Heart left ventricle (tissue), 13 donors: ENCODE measurements around the gene FDX2.

Experiments used
- POLR2A ChIP-seq, 2 donors: fragments of 450-650 bp; IDR thresholded peaks; one replicate each; pipeline ENCODE4 v1.6.1; 2017; ENCODE audit warnings: antibody characterized with exemption in 2 of 2, mild to moderate bottlenecking in 2 of 2, moderate library complexity in 2 of 2
- TF ChIP-seq, protein P1 (sequence below), 12 donors: fragments of 200-600 bp; sonication (generic) in 4 of 12; IDR thresholded peaks; one replicate each; pipeline versions ENCODE4 v1.5.0 to v1.8.0; 2018 to 2022; ENCODE audit warnings: antibody characterized with exemption in 12 of 12, mild to moderate bottlenecking in 5 of 12
- donor health status: ischemic (EF 13 %, LVEDD 7.1; RV severe dilation, severe dysfunction).
- donor health status: DM: no; HTN: yes; CAD: no.
- donor health status: DM: no; HTN: no; CAD: no.
- donor health status: ischemic (EF 25% LVEDD 6.9; RV normal size, moderate dysfunction).
- donor health status: ischemic (EF 25% LVEDD 5.7; RV mildly dilated, moderate dysfunction).
- donor health status: ischemic (EF 35%, LVEDD 5.7; RV mildly dilated, moderate dysfunction).
- donor health status: nonischemic (EF 11% LVEDD 7.7; RV severe dilation, severe dysfunction).
- donor health status: DM: yes; HTN: yes; CAD: no.
- donor health status: PGD.
- donor health status: ischemic (EF 29% LVEDD 5.4; RV normal size, mild dysfunction).
- donor health status: nonischemic (EF 23%, LVEDD 6.1; RV moderate dilation, normal function).

DNA sequence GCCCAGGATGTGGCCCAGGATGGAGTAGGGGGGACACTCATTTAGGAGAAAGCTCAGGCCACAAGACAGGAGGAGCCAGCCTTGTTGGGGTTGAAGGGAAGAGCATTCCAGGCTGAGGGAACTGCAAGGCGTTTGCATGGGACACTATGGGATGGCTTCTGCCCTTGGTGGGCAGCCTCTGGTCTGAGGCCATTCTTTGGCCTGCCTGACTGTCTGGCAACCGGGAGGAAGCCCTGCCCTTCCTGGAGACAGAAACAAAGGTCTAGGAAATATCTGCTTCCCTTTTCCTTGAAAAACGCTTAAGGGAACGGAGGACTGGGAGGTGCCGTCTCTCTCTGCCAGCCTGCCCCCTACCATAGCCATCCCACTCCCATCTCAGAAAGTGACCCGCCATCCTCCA lies 47.7 kb downstream of the FDX2 start:
- TF ChIP-seq POLR2A (IDR thresholded peaks at IDR 0.05): no peak
- TF ChIP-seq, protein P1, sequence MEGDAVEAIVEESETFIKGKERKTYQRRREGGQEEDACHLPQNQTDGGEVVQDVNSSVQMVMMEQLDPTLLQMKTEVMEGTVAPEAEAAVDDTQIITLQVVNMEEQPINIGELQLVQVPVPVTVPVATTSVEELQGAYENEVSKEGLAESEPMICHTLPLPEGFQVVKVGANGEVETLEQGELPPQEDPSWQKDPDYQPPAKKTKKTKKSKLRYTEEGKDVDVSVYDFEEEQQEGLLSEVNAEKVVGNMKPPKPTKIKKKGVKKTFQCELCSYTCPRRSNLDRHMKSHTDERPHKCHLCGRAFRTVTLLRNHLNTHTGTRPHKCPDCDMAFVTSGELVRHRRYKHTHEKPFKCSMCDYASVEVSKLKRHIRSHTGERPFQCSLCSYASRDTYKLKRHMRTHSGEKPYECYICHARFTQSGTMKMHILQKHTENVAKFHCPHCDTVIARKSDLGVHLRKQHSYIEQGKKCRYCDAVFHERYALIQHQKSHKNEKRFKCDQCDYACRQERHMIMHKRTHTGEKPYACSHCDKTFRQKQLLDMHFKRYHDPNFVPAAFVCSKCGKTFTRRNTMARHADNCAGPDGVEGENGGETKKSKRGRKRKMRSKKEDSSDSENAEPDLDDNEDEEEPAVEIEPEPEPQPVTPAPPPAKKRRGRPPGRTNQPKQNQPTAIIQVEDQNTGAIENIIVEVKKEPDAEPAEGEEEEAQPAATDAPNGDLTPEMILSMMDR (IDR thresholded peaks at IDR 0.05): no peak
